Measurements from ENCODE around the gene MPEG1. TPM values are rescaled to one million over a fixed set of nuclear protein-coding genes. Genes with fewer than 3 reads are reported as not detected.

MPEG1 gene
- polyA plus RNA-seq, 1 donor (not counting 4 experiments of a cell fraction or from before 2014, with no cell fraction given) = not detected

DNA sequence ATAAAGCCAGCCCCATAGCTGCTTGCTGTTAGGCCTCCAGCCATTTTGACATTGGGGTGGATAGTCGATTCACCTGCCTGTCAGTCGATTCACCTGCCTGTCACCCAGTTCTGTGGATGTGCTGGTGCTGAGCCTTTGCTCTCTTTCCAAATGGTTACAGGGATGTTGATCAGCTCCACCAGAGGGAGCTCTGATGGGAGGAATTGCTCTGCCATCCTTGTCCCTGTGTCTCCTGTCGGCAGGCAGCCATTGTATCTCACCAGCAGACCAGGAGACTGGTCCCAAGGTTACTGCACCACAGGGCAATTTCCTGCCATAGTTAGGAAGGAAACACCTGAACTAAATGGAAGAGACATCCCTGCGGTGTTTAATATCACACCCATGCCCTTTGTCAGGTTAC, 6.1 kb downstream of the MPEG1 start:
- Histone ChIP-seq H3K79me2 (ENCODE audit: control insufficient read depth, insufficient read depth, low read length) (no peaks in the 10 kb centered on the region), H3K9me3 (ENCODE audit: control insufficient read depth, low read depth, low read length) (no peaks in the 10 kb centered on the region), H3K36me3 (ENCODE audit: control insufficient read depth in 2 of 2, extremely low read depth in 1 of 2, insufficient read depth in 2 of 2, low read length in 2 of 2) (peaks cover 4 to 12% of the 10 kb centered on the region in 2 experiments), H3K4me2 (ENCODE audit: control insufficient read depth, extremely low read depth, insufficient read depth, low read depth, low read length) (no peak overlapping the region), H3K27ac (ENCODE audit: control insufficient read depth, insufficient read depth, low read length) (no peak overlapping the region), H3K9ac (ENCODE audit: control insufficient read depth, extremely low read depth, insufficient read depth, low read length) (no peak overlapping the region), H3K4me1 (ENCODE audit: control insufficient read depth, extremely low read depth, insufficient read depth, low read length) (no peaks in the 10 kb centered on the region), H2AFZ (ENCODE audit: control insufficient read depth, low read length) (no peak overlapping the region), H3K27me3 (ENCODE audit: control insufficient read depth, extremely low read depth, insufficient read depth, low read length) (no peaks in the 10 kb centered on the region), H3K9me1 (ENCODE audit: control insufficient read depth, extremely low read depth, insufficient read depth, low read length) (no peaks in the 10 kb centered on the region), H4K20me1 (ENCODE audit: control insufficient read depth, extremely low read depth, insufficient read depth, low read length) (no peaks in the 10 kb centered on the region), H3K4me3 (ENCODE audit: control insufficient read depth in 2 of 3, extremely low read depth in 1 of 3, insufficient read depth in 2 of 3, low read depth in 1 of 3, low read length in 3 of 3) (no peak overlapping the region)
- no peak for DNase-seq (ENCODE audit: low read depth, low spot score)
- dilution Hi-C loops (cut with MboI; ENCODE audit: extremely low pct_ligation_motif_present, low sequenced_read_pairs) = no loop called here
- TF ChIP-seq, protein P1, sequence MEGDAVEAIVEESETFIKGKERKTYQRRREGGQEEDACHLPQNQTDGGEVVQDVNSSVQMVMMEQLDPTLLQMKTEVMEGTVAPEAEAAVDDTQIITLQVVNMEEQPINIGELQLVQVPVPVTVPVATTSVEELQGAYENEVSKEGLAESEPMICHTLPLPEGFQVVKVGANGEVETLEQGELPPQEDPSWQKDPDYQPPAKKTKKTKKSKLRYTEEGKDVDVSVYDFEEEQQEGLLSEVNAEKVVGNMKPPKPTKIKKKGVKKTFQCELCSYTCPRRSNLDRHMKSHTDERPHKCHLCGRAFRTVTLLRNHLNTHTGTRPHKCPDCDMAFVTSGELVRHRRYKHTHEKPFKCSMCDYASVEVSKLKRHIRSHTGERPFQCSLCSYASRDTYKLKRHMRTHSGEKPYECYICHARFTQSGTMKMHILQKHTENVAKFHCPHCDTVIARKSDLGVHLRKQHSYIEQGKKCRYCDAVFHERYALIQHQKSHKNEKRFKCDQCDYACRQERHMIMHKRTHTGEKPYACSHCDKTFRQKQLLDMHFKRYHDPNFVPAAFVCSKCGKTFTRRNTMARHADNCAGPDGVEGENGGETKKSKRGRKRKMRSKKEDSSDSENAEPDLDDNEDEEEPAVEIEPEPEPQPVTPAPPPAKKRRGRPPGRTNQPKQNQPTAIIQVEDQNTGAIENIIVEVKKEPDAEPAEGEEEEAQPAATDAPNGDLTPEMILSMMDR (optimal IDR thresholded peaks at IDR 0.05 in 1 of 3, IDR thresholded peaks at IDR 0.05 in 1 of 3, conservative IDR thresholded peaks at IDR 0.05 in 1 of 3; ENCODE audit: extremely low read depth in 1 of 3, insufficient read depth in 2 of 3, low read length in 3 of 3) = peak; percentile 53 to 79 (median 75)
- TF ChIP-seq EZH2 (IDR thresholded peaks at IDR 0.05; ENCODE audit: low read length) = no peak
- no peak for FAIRE-seq

- no peak for DNase-seq (ENCODE audit: low read depth, low spot score)
- Histone ChIP-seq H3K4me2 (ENCODE audit: control insufficient read depth, extremely low read depth, insufficient read depth, low read depth, low read length) (no peak overlapping the region), H3K36me3 (ENCODE audit: control insufficient read depth in 2 of 2, extremely low read depth in 1 of 2, insufficient read depth in 2 of 2, low read length in 2 of 2) (peaks cover 4 to 12% of the 10 kb centered on the region in 2 experiments), H3K27ac (ENCODE audit: control insufficient read depth, insufficient read depth, low read length) (no peak overlapping the region), H3K4me3 (ENCODE audit: control insufficient read depth in 2 of 3, extremely low read depth in 1 of 3, insufficient read depth in 2 of 3, low read depth in 1 of 3, low read length in 3 of 3) (no peak overlapping the region), H3K27me3 (ENCODE audit: control insufficient read depth, extremely low read depth, insufficient read depth, low read length) (no peaks in the 10 kb centered on the region), H3K4me1 (ENCODE audit: control insufficient read depth, extremely low read depth, insufficient read depth, low read length) (peaks cover 3% of the 10 kb centered on the region), H3K79me2 (ENCODE audit: control insufficient read depth, insufficient read depth, low read length) (no peaks in the 10 kb centered on the region), H2AFZ (ENCODE audit: control insufficient read depth, low read length) (no peak overlapping the region), H3K9me3 (ENCODE audit: control insufficient read depth, low read depth, low read length) (no peaks in the 10 kb centered on the region), H4K20me1 (ENCODE audit: control insufficient read depth, extremely low read depth, insufficient read depth, low read length) (no peaks in the 10 kb centered on the region), H3K9me1 (ENCODE audit: control insufficient read depth, extremely low read depth, insufficient read depth, low read length) (no peaks in the 10 kb centered on the region), H3K9ac (ENCODE audit: control insufficient read depth, extremely low read depth, insufficient read depth, low read length) (no peak overlapping the region)
- dilution Hi-C loops (cut with MboI; ENCODE audit: extremely low pct_ligation_motif_present, low sequenced_read_pairs) = no loop called here
- TF ChIP-seq, protein P1 (optimal IDR thresholded peaks at IDR 0.05 in 1 of 3, IDR thresholded peaks at IDR 0.05 in 1 of 3, conservative IDR thresholded peaks at IDR 0.05 in 1 of 3; ENCODE audit: extremely low read depth in 1 of 3, insufficient read depth in 2 of 3, low read length in 3 of 3) = no peak
- TF ChIP-seq EZH2 (IDR thresholded peaks at IDR 0.05; ENCODE audit: low read length) = no peak
- FAIRE-seq = no peak
These were observed 7.1 kb downstream of the MPEG1 start for GRCh38 chr11:59205648-59206047.
